ENCODE data around the gene TMA7B.
"Not testable (repeated sequence)": the region's sequence is repeated elsewhere in the genome, so short reads cannot be mapped to it uniquely, and the experiment has no call there.

Gene TMA7B

DNA sequence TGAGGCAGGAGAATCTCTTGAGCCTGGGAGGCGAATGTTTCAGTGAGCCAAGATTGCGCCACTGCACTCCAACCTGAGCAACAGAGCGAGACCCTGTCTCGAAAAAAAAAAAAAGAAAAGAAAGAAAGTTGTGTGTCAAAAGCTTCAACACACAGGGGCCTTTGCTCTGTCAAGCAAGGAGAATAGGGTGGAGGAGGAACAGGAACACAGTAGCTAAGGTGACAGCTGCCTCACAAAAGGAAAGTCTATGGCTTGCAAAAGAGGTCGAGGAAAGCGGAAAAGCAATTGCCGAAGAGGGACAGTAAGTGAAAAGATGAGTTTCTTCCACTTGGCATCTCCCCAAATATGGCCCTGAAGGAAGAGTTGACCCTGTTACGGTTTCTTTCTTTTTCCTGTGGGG lies 26.5 kb upstream of the TMA7B start:
- DNase-seq: no peak

DNA sequence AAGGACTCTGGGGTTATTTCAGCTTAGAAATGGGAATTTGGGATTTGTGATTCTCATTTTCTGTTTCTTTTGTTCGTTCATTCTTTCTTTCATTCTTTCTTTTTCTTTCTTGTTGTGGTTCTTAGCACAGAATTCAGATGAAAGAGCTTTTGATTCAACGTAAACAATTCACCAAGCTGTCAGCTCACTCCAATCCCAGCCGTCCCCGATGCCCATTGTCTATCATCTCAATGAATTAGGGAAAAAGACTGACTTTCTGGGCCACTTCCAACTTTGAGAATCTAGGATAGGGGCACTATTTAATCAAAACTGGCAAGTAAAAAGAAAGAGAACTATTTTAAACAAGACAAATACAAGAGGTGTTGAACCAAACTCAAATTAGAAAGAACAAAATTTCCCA lies 25.1 kb upstream of the TMA7B start:
- no peak for DNase-seq

DNA sequence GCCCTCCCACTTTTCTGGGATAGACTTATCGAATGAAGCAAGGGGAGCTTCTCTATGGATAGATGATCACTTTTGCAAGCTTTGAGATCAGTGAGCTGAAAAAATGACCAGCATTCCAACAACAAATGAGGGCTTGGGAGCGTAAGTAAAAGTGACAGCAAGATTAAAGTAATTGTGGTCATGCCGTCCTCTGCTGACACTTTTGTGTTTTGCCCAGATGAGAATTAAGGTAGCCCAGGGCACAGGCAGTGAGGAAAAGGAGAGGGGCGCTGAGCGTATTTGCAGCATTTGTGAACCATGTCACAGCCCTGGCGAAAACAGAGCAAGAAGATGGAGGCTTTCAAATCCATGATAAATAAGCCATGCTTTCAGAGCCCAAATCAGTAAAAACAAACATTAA lies 24.6 kb upstream of the TMA7B start:
- DNase-seq: no peak

DNA sequence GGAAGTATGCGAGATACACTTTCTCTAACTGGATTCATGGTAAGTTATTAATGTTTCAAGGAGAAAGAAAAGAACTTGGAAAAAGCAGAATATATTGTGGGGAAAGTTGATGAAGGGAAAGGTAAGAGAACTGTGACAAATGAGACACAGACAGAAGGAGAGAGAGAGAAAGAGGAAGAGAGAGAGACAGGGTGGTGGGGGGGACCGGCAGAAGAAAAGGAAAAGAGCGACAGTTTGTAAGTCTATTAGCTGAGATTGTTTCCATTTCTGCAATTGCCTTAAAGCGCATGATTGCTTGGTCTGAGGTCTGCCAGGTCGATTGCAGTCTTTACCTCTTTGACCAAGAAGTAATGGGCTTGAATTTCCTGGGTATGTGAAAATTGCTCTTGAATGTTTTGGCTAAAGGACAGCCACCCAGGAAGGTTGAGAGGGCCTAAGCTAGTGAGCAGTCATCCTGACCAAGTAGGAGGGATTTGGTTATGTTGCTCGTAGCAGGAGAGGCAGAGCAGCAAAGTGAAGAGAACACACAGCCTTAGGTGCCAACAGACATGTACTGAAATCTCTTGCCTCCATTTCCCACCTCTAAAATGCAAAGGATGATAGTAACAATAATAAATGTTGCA lies 23.6 kb upstream of the TMA7B start:
- DNase-seq: no peak

DNA sequence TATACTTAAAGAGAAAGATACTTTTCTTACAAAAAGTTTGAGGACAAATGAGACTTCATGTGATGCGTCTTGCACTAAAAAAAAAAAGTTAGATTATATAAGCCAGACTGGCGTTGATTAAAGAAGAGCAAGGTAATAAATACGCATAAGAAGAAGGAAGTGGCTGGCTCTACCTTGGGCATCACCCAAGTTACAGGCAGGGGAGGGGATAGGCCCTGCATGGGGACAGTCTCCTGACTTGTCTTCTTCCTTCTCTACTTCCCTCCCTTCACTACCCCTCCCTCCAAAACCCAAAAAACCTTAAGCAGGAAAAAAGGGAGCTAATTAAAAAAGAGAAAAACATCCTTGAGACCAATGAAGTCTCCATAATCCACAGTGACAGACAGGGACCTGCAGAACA lies 22.3 kb upstream of the TMA7B start:
- no peak for DNase-seq

DNA sequence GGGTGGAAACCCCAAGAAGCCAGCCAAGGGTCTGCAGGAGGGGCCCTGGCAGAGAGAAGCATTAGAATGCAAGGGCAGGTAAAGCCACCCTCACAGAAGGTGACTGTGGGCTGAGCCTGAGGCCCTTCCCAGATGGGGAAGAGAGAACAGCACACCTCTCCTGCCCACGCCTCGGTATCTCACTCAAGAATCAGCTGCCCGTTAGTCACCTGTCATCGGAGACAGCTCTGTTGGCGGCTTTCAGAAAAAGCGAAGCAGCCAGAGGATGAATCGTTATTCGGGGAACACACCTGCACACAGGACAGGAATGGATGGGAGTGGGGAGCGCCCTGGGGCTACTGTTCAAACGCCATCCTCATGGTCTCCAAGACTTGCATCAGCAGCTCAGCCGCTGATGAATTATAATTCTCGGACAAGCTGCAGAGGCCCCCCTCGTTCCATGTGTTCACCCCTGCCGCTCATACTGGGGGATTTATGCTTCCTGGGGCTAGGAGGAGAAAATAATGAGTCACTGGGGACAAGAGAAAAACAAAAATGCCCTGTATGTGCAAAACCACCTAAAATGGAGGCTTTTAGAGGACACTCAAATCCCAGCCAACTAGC lies 21.6 kb upstream of the TMA7B start:
- DNase-seq: peak; percentile 63 to 66

DNA sequence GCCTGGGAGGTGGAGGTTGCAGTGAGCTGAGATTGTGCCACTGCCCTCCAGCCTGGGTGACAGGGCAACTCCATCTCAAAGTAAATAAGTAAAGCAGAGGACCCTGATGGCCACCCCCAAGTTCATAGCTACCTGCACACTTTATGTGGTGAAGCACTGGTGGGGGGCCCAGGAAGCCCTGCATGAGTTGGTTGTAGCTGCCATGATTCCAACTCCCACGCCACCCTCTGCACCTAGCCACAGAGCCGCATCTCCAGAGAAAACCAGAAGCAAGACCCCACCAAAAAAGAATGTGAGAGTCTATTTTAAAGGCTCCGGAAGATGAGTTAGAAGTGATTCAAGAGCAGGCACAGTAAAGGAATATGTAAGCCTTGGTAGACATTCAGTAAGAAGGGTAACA lies 20.4 kb upstream of the TMA7B start:
- no peak for DNase-seq

DNA sequence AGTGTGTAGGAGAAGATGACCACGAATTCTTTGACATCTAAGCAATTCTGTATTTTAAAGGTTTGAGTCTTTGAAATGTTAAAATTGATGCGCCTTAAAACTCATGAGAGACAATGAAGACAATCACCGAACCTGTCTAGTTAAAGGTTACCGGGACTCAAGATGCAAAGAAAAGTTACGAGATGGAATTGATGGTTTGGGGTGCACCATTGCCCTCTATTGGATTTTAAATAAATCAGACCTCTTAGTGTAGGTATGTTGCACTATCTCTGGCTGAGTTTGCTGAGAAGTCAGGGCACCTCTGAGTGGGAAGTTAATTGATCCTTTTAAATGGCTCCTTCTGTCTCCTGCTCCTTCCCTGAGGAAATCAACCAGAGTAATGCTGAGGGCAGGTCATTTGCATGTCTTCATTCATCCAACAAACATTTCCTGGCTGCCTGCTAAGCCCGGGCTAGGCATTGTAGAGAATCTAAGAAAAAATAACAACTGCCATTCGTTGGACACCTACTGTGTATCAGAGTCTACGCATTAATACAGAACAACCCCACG lies 19.4 kb upstream of the TMA7B start:
- no peak for DNase-seq

DNA sequence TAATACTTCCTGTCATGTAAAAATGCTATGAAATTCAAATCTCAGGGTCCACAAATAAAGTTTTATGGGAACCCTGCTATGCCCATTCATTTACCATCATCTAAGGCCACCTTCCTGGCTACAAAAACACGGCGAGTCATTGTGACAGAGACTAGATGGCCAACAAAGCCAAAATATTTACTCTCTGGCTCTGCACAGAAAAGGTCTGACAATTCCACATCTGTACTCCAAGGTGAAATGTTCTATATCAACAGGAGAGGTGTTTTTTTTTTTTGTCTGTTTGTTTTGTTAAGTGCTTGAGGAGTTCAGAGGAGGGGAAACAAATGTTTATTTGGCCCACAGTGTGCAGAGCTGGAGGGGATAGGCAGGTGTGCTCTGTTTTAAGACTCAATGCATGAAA lies 18.6 kb upstream of the TMA7B start:
- DNase-seq: no peak

DNA sequence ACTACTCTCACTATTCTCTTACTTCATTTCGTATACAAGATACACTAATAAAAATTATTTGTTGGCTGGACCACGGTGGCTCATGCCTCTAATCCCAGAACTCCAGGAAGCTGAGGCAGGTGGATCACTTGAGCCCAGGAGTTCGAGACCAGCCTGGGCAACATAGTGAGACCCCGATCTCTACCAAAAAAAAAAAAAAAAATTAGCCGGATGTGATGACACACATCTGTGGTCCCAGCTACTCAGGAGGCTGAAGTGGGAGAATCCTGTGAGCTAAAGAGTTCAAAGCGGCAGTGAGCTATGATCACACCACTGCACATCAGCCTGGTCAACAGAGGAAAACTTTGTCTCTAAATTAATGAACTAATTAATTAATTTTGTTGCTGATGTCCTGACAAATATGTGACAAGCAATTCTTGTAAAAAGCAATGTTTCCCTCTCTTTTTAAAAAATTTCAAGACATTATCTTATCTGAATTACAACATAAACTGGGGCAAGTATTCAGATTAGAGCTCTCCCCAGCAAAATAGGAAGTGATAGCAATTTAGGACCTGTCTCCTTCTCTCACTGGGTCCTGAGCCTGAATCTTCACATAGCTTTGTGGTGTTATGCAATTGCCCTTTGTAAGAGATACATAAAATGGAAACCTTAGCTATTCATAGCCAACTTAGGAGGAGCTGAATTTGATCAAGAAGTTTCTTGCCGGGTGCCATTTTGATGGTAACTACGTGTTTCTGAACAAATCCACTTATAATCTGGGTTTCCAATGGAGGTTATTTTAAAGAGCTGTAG lies 17.6 kb upstream of the TMA7B start:
- DNase-seq: no peak

DNA sequence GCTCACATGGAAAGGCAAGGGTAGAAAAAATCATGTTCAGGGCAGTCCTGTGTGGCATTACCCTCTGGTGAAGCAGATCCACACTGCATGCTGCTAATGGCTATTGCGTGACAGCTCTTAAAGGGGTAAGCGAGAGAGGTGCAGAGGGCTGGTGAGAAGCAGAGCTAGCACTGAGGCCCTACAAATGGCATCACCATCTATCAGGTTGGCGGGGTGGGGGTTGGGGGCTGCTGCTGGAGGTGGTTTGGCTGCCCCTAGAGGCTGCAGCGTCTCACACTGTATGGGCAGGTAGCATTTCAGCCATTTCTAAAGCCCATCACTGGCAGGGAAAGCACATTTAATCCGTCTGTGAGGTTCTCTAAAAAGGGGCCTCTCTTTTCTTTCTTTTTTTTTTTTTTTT lies 16.9 kb upstream of the TMA7B start:
- peak in 1 of 2 donors; percentile 58 for DNase-seq

DNA sequence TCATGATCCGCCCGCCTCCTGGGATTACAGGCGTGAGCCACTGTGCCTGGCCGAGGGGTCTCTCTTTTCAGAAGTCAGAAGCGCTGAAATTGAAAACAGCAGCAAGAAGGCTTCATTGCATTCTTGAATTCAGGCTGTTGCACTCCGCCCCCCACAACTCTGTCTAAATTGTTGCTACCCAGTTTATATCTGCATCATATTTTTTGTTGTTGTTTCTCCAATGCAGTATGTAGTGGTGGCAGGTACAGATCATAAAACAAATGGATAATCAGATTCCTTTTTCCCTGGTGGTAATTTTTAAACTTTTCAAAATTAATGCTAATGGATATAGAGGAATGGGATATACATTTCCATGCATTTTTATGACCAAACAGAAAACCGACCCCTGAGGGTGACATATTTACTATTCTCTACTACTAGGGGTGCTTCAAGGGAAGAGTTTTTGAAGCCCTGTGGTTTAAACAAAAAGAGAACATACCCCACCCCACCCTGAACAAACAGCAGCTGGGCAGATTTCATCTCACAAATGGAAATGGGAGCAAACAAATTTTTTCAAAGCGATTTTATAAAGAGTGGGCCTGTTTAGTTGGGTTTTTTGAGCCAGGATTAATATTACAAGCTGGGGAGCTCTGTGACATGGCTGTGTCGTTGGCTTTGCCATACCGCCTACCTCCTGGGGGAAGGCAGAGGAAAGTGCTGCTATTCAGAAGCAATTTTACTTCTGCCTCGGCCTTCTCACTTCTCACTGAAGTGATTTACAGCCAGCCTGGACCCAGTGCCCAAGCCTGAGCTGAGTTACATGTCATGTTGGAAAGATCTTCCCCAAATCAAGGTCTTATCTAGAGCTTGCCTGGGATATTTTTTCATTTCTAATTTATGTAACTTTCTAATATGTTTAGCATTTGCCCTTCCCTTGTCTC lies 16.0 kb upstream of the TMA7B start:
- DNase-seq: no peak

DNA sequence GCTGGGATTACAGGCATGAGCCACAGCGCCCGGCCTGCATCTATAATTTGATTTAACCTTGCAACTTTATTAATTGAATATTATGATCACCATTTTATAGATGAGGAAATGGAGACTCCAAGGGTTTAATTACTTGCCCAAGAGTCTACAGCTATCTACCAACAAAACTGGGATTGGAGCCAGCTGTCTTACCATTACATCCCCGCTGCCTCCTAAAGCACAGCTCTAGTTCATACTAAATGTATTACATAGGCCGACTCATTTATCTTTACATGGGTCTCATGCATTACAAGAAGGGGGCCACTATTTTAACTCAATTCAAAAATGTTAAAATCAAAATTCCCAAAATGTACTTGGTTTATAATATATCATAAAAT lies 14.1 kb upstream of the TMA7B start:
- no peak for DNase-seq

DNA sequence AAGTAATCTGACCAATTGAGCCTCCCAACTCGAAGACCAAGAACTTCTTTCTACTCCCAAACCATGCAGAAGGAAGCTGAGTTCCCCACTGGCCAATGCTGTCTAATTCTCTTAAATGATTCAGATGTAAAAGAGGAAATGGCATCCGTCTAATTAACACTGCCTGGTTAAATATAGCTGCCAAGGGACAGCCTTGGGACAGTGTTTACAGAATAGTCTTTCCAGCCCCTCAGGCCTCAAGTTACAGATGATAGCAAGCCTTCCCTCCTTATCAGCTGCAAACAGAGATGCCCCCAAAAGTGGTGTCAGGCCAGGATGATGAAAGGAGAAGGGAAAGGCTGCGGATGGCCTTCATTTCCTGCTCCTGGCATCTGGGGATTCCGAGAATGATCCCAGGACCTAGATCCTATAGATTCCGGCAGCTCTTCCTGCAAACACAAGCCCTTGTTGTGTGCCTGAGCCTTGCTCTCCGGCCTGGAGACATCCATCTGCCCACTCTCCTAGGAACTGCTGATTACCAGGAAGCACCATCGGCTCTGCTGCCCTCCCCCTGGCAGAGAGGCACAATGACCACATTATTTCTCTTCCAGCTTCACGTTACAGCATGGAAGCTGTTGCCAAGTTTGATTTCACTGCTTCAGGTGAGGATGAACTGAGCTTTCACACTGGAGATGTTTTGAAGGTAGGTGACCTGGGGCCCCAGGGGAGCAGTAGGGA lies 13.5 kb upstream of the TMA7B start:
- DNase-seq: no peak

DNA sequence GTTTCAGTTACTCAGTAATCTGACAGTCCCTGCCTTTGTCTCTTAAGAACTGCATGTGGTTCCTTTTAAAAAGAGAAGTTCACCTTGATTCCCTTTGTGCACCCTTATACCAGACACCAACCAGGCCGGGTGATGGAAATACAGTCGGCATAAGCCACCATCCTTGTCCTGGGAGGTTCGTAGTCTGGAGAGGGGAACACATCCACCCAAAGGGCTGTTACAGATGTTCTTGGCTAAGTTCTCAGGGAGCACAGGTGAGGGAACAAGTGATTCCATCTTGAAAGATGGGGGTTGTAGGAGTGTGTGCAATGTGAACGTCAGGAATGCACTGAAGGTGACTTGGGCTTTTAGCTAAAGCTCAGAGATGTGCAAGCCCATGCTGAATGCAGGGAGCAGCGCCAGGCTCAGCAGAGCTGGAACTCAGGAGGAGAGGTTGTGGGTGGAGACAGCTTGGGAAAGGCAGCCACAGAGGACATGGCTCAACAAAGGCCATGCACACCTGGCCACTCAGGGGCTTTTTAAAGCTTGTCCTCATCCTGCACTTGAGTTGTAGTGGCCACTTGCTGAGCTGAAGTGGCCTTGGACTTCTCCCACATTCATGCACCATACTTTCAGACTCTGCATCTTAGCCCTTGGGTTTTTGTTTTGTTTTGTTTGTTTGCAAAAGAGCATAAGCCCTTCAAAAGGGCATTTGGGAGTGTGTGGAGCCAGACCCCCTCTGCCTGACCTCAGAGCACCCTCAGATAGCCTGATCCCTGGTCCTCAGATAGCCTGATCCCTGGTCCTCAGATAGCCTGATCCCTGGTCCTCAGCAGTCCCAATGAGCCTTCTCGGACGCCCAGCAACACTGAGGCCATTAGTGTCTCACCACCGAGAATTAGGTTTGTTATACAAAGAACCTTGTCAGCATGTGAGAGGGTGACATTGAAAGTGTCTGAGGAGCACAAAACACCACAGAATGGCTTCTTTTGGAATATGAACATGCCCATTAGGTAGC lies 12.7 kb upstream of the TMA7B start:
- no peak for DNase-seq

DNA sequence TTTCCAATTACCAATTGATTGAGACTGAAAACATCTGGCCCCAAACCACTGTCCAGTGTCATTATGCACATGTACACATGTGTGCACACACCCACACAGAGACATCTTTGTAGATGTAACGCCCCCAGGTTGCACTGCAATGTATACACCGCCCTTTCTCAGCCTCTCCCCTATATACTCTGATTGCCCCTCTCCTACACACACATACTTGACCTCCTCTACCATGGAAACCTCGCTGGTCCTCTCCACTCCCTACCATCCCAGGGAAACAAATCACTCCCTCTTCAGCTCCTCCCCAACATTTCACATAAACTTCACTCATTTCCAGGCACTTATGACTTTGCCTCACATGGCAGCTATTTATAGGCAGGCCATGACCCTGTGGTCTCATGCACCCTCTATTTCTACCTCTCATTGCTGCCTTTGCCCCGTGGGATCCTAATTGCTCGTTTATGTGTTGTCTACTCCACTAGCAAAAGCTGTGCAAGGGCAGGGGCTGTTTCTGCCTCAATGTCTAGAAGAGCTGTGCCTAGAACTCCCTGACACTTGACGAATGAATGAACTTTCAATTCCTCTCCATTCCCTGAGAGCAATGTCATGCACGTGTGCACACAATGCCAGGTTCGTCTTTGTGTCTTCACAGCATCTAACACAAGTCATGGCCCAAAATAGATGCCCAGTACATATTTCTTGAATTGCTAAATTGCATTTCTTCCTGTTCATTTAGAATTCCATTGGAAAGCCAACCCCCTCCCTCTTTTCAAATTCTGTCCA lies 10.0 kb upstream of the TMA7B start:
- no peak for DNase-seq

DNA sequence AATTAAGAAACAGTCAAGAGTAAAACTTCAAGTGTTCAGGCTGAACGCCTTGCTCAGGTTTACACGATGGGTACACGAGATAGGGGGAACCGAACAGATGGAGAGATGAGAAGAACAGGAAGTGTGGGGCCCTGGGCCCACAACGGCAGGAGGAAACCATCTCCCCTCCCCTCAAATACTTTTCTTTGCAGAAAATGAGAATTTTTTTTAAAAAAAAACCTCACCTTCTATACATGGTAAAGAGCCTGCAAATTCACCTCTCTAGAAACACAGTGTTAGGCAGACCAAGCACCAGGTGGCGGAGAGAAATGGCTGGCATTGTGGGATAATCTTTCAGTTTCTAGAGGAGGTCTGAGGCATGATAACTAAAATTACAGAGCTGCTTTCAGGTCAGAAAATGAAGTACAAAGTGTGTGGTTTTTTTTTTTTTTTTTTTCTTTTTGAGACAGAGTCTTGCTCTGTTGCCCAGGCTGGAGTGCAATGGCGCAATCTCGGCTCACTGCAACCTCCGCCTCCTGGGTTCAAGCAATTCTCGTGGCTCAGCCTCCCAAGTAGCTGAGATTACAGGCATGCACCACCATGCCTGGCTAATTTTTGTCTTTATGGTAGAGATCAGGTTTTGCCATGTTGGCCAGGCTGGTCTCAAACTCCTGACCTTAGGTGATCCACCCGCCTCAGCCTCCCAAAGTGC lies 8.4 kb upstream of the TMA7B start:
- DNase-seq: not testable (repeated sequence)

DNA sequence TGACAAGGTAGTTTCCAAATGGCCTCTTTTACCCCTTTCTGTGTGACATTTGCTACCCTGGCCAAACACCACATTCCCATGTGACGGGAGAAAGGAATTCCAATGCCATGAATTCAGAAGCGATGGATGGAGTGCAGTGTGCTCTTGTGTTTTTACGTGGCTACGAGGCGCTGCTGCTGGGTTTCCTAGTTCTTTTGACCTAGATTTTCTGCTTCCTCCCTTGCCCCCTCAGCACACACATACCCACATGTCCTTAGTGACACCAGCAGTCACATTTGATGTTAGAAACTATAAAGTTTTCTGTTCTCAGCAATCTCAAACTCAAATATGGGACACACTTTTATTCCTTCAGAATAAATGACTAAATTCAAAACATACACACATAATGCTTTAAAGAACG lies 7.8 kb upstream of the TMA7B start:
- DNase-seq: no peak

DNA sequence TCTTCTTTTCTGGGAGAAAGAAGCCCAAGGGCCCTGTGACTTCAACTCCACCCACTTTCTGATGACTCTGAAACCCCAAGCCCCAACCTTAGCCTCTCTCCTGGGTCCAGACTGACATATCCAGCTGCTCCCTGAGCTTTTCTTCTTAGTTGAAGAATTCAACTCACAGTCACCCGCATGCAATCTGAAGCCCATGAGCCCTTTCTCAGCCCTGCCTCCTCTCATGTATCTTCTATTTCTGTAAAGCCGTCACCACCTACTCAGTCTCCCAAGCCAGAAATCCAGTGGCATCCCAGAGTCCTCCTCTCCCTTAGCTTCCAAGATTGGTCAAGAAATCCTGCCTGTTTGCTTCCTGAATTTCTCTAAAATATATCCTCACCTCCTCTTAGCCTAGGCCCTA lies 7.1 kb upstream of the TMA7B start:
- DNase-seq: no peak
